T-helper 22 cell (primary cell): Measurements from ENCODE around the gene B9D1.

ENCODE experiments used
- DNase-seq: peaks from one replicate; pipeline ENCODE4 v3.0.0-alpha.2; 2020; ENCODE audit warnings: low read depth

Gene B9D1

GRCh38 chr17:19388791-19389785 is 26.6 kb upstream of the B9D1 start:
- DNase-seq: no peak

GRCh38 chr17:19387921-19388521 is 25.5 kb upstream of the B9D1 start:
- no peak for DNase-seq

- DNase-seq: no peak
Observed at GRCh38 chr17:19386974-19387920, 24.7 kb upstream of the B9D1 start, which contains the start of gene MFAP4. MFAP4 (minus strand) TSS chr17:19387190; CDS start chr17:19387155, 35 bp downstream.

- no peak for DNase-seq
Observed at GRCh38 chr17:19386051-19386929, 23.8 kb upstream of the B9D1 start.

GRCh38 chr17:19385521-19385983 is 23.0 kb upstream of the B9D1 start:
- no peak for DNase-seq

- DNase-seq: no peak
Observed at GRCh38 chr17:19384723-19385391, 22.3 kb upstream of the B9D1 start.

- no peak for DNase-seq
Observed at GRCh38 chr17:19383681-19384470, 21.4 kb upstream of the B9D1 start.

- no peak for DNase-seq
Observed at GRCh38 chr17:19382531-19383444, 20.3 kb upstream of the B9D1 start.

- no peak for DNase-seq
Observed at GRCh38 chr17:19381741-19382444, 19.4 kb upstream of the B9D1 start.

GRCh38 chr17:19381361-19381740 is 18.8 kb upstream of the B9D1 start:
- DNase-seq: no peak

- DNase-seq: no peak
Observed at GRCh38 chr17:19380481-19381301, 18.2 kb upstream of the B9D1 start.

- no peak for DNase-seq
Observed at GRCh38 chr17:19379361-19380065, 17.0 kb upstream of the B9D1 start.

GRCh38 chr17:19378416-19379360 is 16.2 kb upstream of the B9D1 start, which contains the start of gene MAPK7:
MAPK7 (plus strand) TSS chr17:19378498; CDS start chr17:19378901, 403 bp downstream.
- no peak for DNase-seq

GRCh38 chr17:19377602-19378415 is 15.3 kb upstream of the B9D1 start:
- DNase-seq: peak; percentile 92
